GM18907 (cell line): Measurements from ENCODE around the gene PCDHGA1.

Source experiments
- ATAC-seq: cut with Tn5 transposase; IDR thresholded peaks from one replicate; pipeline ENCODE4 v1.9.1; 2021; ENCODE audit warnings: mild to moderate bottlenecking, moderate library complexity; ENCODE audit not compliant: unreplicated experiment

The PCDHGA1 gene

GRCh38 chr5:141490271-141490670 is 160.0 kb downstream of the PCDHGA1 start:
- no peak for ATAC-seq

GRCh38 chr5:141490771-141491170 is 160.5 kb downstream of the PCDHGA1 start:
- ATAC-seq = no peak

DNA sequence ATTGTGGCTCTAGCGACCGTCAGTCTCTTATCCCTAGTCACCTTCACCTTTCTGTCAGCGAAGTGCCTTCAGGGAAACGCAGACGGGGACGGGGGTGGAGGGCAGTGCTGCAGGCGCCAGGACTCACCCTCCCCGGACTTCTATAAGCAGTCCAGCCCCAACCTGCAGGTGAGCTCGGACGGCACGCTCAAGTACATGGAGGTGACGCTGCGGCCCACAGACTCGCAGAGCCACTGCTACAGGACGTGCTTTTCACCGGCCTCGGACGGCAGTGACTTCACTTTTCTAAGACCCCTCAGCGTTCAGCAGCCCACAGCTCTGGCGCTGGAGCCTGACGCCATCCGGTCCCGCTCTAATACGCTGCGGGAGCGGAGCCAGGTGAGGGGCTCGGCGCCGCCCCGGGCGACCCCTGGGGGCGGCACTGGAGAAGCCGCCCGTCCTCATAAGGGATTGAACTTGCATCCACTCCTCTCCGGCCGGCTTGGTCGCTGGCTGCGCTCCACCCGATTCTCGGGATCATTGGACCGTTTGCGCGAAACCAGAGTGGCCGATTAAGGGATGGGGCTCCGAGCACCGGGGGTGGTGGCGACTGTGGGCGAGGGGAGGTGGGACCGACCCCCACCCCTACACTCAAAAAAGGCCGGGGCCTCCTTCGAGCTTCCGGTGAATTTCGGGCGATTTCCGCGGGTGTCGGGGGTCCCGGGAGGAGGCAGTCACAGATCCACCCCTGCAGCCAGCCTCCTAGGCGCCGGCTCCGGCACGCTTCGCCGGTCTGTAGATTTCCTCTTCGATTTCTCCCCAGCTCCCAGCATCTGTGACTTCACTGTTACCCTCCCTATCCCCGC is 161.2 kb downstream of the PCDHGA1 start:
- peak; percentile 20 for ATAC-seq

- peak; percentile 53 for ATAC-seq
Observed at GRCh38 chr5:141492168-141492885, 162.0 kb downstream of the PCDHGA1 start.

DNA sequence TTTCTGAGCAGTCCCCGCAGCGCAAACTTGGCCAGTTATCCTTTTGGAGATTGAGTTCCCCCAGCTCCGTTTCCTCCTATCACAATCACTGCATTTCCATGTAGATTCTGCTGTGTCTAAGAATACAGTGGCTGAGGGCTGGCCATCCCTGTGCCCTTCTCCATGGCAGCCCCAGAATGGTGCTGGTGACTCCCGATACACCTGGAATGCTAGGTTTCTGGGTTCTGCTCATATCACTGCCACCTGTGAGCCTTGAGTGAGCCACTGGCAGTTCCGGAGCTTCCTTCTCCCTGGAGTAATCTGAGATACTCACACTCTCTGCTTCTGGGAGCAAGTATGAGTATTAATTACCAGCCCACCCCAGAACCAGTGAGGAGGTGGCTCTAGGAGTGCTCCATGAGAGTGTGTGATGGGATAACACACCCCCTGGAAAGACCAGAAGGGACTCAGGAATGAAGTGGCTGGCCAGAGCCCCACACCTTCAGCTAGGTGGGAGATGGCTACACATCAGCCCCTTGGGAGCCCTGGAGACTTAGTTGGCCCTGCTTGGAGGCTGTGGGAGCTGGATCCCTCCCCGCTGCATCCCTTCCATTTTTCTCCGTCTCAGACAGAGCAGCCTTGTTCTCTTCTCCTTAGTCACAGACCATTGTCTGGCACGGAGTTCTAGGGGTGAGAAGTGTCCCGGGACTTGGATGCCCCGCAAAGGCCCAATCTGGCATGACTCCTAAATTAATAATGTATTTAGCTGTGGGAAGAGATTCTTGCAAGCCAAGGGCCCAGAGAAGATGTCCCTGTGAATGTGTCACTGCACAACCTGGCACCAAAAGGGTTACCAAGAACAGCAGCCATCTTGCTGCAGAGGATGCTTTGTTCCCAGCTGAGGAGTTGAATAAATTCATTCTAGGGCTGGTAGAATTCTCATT is 163.4 kb downstream of the PCDHGA1 start:
- no peak for ATAC-seq

GRCh38 chr5:141494761-141495452 is 164.6 kb downstream of the PCDHGA1 start:
- no peak for ATAC-seq

DNA sequence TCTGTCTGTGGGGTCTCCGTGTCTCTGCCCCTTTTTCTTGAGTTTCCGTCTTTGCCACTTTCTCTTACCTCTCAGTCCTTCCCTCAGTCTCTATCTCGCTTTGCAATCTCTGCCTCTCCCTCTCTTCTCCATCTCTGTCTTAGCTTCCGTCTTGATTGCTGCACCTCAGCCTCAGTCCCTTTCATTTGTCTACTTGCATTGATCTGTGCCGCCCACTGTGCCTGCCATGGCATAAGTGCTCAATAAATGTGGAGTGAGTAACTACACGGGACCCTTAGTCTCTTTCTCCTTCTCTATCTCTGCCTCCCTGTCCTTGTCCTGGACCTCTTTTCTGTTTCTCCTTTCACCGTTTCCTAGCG is 165.1 kb downstream of the PCDHGA1 start:
- ATAC-seq = no peak

DNA sequence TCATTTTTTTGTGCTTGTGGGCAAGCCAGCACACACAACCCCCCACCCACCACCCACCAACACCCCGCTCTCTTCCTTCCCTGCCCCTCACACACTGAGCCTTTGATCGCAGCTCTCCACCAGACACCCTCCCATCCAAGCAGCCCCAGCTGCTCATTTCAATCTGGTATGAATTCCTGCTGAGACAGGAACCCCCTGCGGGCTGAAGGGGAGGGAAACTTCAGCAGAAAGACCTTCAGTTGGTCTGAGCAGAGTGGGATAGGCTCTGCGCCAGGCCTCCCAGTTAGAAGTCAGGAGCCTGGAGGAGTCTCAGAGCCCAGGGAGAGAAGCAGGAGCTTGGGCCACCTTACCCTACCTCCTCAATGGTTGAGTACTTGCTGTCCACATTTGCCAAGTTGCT is 165.7 kb downstream of the PCDHGA1 start:
- no peak for ATAC-seq

DNA sequence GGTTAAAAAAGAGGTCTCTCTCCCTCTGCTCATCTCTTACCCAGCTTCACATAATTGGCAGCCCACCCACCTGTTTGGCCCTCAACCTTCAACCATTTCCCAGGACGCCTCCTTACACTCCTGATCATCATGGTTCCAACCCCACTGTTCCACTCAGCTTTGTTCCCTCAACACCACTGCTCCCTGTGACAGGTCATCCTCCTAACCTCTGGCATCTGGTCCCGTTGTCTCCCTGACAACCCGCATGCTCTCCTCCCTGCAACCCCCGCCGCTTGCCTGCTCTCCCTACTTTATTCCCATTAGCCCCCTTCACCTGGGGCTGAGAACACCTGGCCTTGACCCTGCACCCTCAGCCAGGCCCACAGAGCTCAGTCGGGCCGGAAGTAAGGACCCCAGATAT is 171.4 kb downstream of the PCDHGA1 start:
- ATAC-seq = no peak

- ATAC-seq = no peak
Observed at GRCh38 chr5:141503681-141504080, 173.4 kb downstream of the PCDHGA1 start.

- no peak for ATAC-seq
Observed at GRCh38 chr5:141504216-141504615, 173.9 kb downstream of the PCDHGA1 start.

DNA sequence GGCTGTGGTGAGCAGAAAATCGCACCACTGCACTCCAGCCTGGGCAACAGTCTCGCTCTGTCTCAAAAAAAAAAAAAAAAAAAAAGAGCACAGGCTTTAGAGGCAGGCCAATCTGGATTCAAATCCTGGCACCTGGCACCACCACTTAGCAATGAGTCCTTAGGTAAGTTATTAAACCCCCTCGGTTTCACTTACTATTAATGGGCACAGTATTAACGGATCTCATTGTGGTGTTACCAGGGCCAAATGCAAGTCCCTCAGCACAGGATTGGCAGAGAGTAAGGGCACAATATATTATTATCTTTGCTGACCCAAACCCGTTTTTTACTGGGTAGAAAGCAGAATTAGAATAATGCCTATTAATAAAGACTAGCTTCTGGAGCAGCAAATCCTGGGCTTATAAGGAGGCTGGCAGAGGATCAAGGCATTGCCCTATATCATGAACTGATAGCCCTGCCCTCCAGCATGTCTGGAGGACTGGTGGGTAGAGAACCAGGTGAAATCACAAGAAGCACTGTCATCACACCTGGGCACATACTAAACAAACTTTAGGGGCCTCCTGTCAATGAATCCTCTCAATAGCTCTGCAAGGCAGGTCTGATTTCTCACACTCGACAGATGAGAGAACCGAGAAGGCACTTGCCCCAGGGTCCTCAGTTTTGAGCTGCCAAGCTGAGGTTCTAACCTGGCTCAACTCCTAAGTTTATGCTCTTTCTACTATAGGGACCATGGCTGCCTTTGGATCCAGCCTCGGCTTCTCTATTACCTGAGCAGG is 176.3 kb downstream of the PCDHGA1 start:
- no peak for ATAC-seq

GRCh38 chr5:141507387-141508091 is 177.2 kb downstream of the PCDHGA1 start:
- peak; percentile 36 for ATAC-seq

DNA sequence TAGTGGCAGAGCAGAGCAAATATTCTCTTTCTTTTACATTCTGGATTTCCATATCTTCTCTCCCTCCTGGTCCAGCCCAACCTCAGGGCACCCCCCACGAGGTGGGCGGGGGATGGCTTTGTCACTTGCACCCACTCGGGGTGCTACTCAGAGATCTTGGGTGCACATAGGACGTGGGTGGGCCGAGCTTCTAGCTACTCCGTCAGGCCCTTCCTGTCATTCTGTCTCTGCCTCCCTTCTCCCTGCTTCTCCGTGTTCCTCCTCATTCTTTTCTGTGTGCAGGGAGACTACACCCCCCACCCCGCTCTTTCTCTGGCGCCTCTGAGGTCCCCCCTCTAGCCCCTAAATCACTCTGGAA is 178.1 kb downstream of the PCDHGA1 start:
- ATAC-seq = no peak

GRCh38 chr5:141508798-141509611 is 178.7 kb downstream of the PCDHGA1 start:
- no peak for ATAC-seq

DNA sequence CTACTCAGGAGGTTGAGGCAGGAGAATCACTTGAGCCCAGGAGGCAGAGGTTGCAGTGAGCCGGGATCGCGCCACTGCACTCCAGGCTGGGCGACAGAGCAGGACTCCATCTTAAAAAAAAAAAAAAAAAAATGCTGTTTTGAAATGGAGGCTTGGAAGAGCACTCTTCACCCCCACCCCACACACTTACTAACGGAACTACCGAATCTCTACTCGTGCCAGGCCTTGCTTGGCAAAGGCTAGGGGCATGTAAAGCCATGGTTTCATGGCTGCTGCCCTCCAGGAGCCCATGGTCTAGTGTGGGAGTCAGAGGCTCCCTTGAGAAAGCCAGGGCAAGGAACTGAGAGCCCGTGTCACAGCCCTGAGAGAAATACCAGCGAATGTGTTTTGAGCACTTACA is 179.8 kb downstream of the PCDHGA1 start:
- no peak for ATAC-seq

DNA sequence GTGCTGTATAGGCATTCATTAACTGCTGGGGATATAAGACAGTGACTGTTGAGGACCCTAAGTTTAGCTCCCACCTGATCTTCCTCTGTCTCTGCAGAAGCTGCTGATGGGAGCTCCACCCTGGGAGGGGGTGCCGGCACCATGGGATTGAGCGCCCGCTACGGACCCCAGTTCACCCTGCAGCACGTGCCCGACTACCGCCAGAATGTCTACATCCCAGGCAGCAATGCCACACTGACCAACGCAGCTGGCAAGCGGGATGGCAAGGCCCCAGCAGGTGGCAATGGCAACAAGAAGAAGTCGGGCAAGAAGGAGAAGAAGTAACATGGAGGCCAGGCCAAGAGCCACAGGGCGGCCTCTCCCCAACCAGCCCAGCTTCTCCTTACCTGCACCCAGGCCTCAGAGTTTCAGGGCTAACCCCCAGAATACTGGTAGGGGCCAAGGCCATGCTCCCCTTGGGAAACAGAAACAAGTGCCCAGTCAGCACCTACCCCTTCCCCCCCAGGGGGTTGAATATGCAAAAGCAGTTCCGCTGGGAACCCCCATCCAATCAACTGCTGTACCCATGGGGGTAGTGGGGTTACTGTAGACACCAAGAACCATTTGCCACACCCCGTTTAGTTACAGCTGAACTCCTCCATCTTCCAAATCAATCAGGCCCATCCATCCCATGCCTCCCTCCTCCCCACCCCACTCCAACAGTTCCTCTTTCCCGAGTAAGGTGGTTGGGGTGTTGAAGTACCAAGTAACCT is 180.7 kb downstream of the PCDHGA1 start:
- peak; percentile 37 for ATAC-seq
